Activated CD4-positive, alpha-beta T cell treated with anti-CD3 and anti-CD28 coated beads for 4 hours (primary cell): Measurements from ENCODE around the gene NR2F6.
A peak's percentile ranks its signal among the peaks of the same experiment; 100 is the strongest.

Experiments
- DNase-seq, 2 donors: peaks; one replicate each; pipeline ENCODE4 v3.0.0-alpha.2; 2020

NR2F6 gene

DNA sequence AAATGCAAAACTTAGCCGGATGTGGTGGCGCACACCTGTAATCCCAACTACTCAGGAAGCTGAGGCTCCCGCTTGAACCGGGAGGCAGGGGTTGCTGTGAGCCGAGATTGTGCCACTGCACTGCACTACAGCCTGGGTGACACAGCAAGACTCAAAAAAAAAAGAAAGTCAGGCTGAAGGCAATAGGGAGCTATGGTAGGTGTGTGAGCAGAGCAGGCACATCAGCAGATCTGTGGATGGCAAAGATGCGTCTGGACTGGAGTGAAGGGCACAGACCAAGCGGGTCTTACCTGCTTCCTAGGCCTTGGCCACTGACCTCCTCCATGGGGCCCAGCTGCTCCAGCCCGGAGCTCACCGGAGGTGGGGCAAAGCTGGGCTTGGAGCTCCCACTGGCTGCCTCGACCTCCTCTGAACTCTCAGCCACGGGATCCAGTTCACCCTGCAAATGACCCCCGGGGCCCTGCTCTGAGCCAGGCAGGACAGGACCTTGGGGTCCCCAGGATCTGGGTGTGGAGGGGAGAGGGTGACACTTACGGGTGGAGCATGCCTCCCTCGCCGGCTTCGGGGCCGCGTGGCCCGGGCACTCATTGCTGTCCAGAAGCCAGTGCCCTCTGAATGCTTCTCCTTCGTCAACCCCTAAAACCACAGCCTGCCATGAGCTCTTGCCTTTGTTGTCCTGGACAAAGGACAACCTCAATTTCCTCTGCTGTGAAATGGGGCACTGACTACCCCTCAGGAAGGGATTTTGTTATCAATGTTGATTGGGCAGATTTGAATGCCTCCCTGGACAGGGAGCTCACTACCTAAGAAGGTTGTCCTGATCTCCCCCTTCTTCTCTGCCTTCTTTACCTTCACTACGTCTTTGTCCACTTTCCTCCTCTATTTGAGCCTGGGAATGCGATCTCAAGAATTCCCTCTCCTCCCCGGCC, 18.3 kb upstream of the NR2F6 start:
- DNase-seq = no peak

GRCh38 chr19:17262557-17262956, 16.8 kb upstream of the NR2F6 start:
- no peak for DNase-seq

- DNase-seq = peak; percentile 86 to 89
Observed at GRCh38 chr19:17260842-17261325, 15.2 kb upstream of the NR2F6 start.

DNA sequence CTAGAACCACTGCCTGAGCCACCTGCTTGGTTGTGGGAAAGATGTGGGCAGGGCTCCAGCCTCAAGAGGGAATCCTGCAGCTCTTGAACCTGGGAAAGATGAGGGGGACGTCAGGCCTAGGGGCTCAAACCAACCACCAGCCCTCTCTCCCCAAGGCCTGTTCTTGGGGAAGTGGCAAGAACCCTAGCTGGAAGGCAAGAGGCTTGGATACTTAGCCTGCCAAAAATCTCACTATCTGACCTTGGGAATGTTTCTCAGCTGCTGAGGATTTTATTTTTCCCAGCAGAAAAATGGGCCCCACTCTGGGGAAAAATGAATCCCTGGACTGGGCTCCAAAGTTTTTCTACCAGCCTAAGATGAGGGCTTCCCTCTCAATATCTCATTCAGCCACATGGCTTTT, 14.2 kb upstream of the NR2F6 start:
- DNase-seq = no peak

GRCh38 chr19:17259118-17259780, 13.5 kb upstream of the NR2F6 start:
- DNase-seq = no peak

- DNase-seq = no peak
Observed at GRCh38 chr19:17256130-17256529, 10.4 kb upstream of the NR2F6 start.

GRCh38 chr19:17255150-17255621, 9.5 kb upstream of the NR2F6 start:
- no peak for DNase-seq

- no peak for DNase-seq
Observed at GRCh38 chr19:17254636-17255035, 8.9 kb upstream of the NR2F6 start.

DNA sequence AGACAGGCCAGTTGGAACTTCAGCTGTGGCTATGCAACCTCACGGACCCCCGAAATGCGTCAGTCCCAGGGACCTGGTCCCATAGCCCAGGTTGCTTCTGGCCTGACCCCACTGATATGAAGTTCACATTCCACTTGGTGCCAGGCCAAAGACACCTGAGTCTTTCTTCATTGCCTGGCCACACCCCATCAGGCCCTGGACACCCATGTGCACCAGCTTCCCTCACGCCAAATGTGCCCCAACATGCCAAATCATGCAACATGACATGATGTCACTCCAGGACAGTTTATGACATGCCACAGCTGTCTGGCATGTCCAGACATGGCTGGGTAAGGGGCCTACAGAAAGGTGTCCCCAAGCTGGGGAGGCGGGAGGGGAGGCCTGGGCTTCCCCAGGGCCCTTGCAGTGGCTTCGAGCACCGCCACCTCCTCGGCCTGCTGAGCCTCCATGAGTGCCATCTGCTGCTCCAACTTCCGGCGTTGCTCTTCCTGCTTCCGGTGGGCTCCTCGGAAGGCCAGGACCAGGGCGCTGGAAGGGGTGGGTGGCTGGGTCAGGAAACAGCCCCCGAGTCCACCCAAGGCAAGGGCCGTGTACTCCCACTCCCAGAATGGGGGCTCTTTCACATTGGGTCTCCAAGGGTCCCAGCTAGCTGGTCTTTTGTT, 4.3 kb upstream of the NR2F6 start:
- no peak for DNase-seq

DNA sequence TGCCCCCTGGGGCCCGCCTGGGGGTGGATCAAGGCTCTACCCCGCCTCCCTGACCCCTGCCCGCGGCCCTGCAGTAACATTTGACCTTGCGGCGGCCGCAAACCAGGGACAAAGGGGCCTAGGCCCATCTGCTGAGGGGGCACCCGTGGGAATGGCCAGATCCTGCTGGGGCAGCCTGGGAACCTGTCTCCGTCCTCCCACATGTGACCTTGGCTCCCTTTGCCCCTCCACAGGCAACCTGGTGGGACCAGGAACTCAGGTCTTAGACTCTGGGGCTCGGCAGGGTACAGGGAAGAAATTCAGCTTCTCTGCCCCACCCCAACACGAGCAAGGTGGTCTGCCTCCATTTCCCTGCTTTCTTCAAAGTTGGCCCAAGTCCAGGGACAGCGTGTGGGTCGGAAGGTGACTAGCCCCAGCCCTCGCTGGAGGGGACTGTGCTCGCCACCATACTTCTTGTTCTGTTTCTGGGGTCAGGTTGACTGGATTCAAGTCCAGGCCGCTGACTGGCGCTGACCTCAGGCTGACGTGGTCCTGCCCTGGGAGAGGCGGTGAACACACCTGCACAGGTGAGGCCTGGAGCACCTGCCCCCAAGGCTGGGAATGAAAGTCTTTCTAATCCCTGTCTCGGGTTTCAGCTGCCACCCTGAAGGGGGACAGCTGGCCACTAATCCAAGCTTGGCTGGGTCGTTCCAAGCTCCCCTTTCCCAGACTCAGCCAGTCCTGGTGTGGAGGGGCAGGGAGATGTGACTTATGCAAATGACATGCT, 2.5 kb upstream of the NR2F6 start:
- DNase-seq = no peak

DNA sequence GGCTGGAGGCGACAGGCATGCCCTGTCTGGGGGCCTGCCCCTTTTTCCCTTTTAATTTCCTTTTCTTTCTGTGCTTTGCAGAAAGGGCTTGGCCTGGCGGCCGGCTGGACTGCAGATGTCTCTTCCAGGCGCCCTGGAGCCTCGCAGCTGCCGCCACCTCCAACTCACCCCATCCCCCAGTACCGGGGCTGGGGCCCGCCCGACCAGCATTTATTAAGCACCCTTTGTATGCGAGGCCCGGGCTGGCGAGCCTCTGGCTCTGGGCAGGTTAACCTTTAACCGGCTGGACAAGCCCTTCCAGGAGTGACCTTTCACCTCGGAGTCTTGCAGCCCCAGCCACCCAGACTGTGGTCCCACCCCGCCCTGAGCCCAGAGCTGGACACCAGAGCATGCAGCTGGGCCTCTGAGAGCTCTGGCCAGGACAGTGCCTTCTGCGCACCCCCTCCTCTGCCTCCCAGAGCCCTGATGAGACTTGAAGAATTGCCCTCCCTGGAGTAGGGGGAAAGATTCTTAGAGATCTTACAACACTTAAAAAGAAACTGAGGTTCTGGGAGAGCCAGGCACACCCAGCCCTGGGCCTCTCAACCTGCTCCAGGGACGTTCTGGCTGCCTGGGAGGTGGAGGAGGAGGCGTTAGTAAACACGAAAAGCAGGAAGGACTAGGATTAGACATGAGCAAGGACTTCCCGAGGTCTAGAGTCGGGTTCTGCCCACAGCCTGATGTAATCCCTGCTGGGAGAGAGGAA, 1.1 kb upstream of the NR2F6 start:
- no peak for DNase-seq

DNA sequence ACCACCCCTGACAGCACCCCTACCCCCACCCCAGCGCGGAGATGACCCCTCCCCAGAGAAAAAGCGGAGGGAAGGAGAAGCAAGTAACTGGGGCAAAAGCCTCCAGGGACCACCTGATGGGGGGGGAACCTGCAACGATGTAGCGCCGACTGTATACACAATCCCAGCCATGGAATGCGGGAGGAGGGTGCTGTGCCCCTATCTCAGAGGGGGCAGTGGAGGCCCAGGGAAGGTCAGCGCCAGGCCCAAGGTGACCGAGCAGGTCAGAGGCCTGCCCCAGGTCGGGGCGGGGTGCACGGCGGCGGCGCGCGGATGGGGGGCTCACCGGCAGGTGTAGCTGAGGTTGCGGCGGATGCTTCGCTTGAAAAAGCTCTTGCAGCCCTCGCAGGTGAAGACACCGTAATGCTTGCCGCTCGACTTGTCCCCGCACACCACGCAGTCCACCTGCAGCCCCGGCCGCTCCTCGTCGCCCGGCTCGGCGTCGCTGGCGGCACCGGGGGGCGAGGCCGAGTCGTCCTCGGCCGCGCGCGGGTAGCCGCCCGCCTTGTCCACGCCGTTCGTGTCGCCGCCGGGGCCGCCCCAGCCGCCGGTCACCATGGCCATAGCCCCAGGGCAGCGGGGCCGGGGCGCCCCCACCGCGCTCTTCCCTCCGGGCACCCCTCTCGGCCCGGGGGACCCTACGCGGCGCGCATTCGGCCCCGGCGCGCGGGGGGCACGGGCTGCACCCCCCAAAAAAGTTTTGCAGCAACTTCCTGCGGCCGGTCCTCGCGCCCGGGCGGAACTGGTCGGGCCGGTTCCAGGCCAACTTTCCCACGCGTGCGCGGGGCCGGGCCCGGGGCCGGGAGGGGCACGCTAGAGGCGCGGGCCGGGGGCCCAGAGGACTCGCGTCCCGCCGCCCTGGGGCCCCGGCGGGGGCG, 843 bp downstream of the NR2F6 start:
- no peak for DNase-seq

DNA sequence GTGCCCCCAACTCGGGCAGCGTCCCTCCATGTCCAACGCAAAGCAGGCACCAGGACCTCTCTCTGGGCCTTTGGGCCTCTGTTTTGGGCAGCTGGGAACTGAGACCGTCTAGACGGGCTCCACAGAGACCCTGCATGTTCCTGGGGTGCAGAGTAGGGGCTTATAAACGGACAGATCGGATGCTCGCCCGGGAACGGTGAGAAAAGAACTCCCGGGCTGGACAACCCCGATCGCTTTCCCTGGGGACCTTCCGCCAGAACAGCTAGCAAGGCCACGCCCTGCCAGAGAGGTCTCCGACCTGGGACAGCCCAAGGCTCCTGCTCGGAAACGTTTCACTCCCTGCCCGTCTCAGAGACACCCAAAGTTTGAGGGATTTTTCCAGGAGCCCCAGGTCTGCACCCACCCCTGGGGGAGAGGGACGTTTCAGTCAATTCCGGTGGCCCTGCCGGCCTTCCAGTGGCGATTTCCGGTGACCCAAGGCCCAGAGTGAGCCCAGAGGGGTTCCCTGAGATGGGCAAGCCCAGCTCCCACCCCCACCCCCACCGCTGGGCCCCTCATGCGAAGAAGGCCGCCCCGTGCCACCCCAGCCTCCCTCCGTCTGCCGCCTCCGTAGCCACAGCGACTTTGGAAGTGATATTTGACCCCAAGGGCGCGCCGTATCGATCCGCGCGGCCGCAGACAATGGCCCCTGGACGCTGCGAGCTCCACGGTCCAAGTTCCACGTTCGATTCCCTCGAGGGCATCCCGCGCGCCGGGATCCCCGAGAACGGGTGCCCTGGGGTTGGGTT, 1.7 kb downstream of the NR2F6 start:
- no peak for DNase-seq

GRCh38 chr19:17243211-17243829, 2.4 kb downstream of the NR2F6 start:
- no peak for DNase-seq

DNA sequence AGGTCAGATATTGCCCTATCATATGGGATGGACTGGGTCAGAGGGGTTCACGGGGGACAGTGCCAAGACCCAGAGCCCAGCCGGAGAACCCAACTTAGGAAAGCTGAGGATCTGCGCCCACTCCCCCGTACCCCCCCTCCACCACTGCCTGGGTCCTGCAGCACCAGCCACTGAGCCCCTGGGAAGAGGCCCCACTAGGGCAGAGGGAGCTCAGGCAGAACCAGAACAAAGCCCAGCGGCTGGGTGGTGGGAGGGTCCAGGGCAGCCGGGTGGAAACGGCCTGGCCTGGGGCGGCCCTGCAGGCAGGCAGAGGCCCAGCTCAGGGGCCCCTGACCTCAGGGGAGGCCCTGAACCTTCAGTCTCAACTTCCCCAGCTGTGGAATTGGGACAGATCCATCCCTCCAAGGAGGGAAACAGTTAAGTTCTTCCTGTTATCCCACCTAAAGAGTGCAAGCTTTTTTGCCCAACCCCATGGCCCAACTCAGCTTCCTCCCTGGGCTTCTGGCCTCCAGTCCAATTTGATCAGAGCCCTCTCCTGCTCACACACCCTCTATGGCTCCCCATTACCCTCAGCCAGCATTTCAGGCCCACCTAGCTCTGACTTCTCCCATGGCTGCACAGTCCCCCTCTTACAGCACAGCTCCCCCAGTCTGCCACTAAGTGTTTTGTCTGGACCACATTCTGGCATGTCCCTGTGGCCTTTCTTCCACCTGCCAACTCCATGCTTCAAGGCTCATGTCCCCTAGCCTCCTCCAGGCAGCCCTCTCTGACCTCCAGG, 3.1 kb downstream of the NR2F6 start:
- DNase-seq = no peak

DNA sequence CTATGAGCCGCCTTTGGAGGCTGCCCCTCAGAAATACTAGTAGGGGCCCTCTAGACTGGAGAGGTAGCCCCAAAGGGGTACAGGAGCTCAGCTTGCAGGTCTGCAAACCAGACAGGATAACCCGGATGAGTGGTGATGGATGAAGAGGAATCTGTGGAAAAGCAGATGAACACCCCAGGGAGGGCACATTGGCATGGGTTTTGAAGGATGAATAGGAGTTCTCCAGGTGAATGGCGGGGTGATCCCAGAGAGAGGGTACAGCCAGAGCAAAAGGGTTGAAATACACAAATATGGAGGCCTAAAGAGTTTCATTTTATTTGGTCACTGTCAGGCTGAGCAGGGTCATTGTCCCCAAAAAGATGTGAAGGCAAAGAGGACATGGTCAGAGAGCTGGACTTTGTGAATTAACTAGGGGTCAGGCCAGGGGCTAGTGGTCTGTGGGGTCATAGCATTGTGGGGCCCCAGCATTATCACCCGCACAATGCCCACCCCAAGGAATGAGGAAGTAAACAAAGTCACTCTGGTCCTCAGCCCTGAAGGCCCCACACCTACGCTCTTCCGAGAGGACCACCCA, 4.8 kb downstream of the NR2F6 start:
- DNase-seq = no peak

DNA sequence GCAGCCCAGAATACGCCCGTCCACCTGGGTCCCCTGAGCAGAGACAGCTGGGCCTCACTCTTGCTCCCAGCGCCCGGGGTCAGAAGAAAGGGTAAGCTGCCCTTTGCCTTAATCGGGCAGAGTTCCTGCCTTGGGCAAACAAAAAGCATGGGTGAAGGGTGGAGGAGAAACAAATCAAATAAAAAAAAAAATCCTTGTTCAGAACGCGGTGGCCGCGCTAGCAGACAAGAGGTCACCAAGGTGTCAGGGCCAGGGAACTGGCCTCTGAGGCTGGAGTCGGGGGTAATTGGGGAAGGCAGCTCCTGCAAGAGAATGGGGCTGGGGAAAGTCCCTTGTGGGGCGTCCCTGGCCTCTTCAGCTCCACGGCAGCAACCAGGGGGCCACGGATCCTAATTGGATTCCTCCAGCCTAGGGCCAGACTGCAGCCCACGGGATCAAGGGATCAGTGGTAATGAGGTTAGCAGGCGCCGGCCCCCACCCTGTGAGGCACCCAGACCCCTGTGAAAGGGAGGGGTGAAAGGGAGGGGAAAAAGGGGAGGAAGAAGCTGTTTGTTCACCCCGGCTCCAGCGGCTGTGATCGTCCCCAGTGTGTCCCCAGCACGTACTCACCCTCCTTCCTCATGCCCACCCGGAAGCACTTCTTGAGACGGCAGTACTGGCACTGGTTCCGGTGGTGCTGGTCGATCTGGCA, 5.5 kb downstream of the NR2F6 start:
- no peak for DNase-seq
